ENCODE results near the gene OLFML1.

Gene OLFML1

DNA sequence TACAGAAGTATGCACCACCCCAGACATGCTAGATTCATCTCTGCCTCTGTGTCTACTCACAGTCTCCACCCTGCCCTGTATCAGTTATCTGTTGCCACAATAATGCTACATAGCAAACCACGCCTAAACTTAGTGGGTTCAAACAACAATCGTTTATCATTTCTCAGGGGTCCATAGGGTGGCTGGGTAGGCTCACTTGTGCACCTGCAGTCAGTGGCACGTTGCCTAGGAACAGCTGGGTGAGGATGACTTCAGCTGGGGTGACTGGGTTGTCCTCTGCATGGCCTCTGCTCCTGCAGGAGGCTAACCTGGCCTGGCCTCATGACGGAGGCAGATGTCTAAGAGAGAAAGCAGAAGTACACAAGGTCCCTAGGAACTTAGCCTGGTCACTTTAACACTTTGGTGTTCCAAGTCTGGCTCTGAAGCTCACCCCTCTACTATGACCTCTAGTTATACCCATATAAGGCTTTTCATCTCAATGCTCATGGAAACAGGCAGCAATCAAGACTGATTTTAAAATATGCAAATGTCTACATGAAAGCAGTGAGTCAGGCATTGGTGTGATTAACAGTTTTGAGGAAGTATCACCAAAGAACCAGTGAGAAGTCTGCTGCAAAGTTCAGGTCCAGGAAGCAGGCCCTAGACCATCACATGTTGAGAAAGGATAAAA, 10.7 kb downstream of the OLFML1 start:
- H3K27ac Mint-ChIP-seq = no peak overlapping the region
- H3K4me1 Mint-ChIP-seq = peaks cover 10% of the 10 kb centered on the region
- no peaks in the 10 kb centered on the region for H3K27me3 Mint-ChIP-seq (ENCODE audit: low read depth)
- TF ChIP-seq, protein P1, sequence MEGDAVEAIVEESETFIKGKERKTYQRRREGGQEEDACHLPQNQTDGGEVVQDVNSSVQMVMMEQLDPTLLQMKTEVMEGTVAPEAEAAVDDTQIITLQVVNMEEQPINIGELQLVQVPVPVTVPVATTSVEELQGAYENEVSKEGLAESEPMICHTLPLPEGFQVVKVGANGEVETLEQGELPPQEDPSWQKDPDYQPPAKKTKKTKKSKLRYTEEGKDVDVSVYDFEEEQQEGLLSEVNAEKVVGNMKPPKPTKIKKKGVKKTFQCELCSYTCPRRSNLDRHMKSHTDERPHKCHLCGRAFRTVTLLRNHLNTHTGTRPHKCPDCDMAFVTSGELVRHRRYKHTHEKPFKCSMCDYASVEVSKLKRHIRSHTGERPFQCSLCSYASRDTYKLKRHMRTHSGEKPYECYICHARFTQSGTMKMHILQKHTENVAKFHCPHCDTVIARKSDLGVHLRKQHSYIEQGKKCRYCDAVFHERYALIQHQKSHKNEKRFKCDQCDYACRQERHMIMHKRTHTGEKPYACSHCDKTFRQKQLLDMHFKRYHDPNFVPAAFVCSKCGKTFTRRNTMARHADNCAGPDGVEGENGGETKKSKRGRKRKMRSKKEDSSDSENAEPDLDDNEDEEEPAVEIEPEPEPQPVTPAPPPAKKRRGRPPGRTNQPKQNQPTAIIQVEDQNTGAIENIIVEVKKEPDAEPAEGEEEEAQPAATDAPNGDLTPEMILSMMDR (IDR thresholded peaks at IDR 0.05; ENCODE audit: unreplicated experiment in 3 of 3) = no peak
- peaks cover 4% of the 10 kb centered on the region for H3K36me3 Mint-ChIP-seq (ENCODE audit: low read depth)
- no peak overlapping the region for H3K4me3 Mint-ChIP-seq
- no peaks in the 10 kb centered on the region for H3K9me3 Mint-ChIP-seq

DNA sequence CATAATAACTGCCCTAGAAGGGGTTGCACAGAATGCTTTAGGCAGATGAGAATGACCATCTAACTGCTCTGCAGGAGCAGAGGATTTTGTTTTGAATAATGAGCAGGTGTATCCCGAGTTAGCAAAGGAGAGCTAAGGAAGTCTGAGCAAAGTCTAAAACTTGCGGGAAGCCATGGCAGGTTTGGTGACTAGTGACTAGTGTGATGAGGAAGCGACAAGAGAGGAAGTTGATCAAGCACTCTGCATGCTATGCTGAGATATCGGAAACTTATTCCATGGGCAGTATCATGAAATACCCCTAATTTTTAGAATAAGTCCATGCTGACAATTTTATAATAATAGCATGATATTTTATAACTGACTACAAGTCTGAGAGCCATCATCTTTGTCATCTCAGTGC, 12.9 kb downstream of the OLFML1 start:
- Mint-ChIP-seq H3K36me3 (ENCODE audit: low read depth) (peaks cover 4% of the 10 kb centered on the region), H3K27me3 (ENCODE audit: low read depth) (no peaks in the 10 kb centered on the region), H3K4me3 (no peak overlapping the region), H3K9me3 (no peaks in the 10 kb centered on the region), H3K4me1 (peaks cover 10% of the 10 kb centered on the region), H3K27ac (no peak overlapping the region)
- TF ChIP-seq, protein P1 (IDR thresholded peaks at IDR 0.05; ENCODE audit: unreplicated experiment in 3 of 3) = no peak

DNA sequence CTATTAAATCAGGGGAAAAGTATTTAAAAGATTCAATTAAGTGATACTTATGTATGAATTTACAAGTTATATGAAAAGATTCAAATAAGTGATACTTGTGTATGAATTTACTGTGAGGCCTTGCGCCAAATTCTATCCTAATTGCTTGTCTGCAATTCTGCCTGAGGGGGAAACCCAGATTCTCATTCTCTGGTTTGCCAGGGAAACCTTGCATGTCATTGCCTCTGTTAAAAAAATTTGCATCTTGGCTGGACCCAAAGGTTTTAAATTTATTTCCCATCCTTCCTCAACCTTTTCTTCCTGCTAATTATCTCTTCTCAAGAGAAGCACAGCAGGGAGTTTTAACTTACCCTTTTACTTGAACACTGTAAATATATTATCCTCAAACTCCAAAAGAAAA, 13.8 kb downstream of the OLFML1 start:
- H3K9me3 Mint-ChIP-seq = no peaks in the 10 kb centered on the region
- peaks cover 10% of the 10 kb centered on the region for H3K4me1 Mint-ChIP-seq
- H3K27me3 Mint-ChIP-seq (ENCODE audit: low read depth) = no peaks in the 10 kb centered on the region
- no peak overlapping the region for H3K4me3 Mint-ChIP-seq
- peak overlapping the region in 2 of 3 experiments; percentile 56 to 68 for H3K27ac Mint-ChIP-seq
- TF ChIP-seq, protein P1 (IDR thresholded peaks at IDR 0.05; ENCODE audit: unreplicated experiment in 3 of 3) = no peak
- H3K36me3 Mint-ChIP-seq (ENCODE audit: low read depth) = peaks cover 4% of the 10 kb centered on the region

DNA sequence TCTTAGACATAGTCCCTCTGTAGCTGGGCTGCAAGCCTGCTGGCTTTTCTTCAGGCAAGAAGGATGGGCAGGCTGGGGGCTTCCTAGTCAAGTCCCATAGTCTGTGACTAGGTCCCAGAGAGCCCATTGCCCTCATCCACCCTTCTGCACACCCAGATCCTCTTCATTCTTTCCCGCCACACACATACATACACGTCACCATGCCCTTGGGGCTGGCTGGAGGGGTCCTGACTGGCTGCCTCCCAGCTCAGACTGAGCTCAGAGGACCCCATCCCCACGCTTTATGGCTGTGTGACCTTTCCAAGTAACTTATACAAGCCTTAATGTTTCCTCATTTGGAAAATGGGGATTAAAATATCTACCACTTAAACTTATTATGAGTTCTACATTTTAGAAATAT, 14.9 kb downstream of the OLFML1 start:
- H3K4me1 Mint-ChIP-seq = peaks cover 10% of the 10 kb centered on the region
- H3K36me3 Mint-ChIP-seq (ENCODE audit: low read depth) = peaks cover 4% of the 10 kb centered on the region
- H3K27me3 Mint-ChIP-seq (ENCODE audit: low read depth) = no peaks in the 10 kb centered on the region
- H3K4me3 Mint-ChIP-seq = no peak overlapping the region
- no peak overlapping the region for H3K27ac Mint-ChIP-seq
- TF ChIP-seq, protein P1 (IDR thresholded peaks at IDR 0.05; ENCODE audit: unreplicated experiment in 3 of 3) = no peak
- H3K9me3 Mint-ChIP-seq = no peaks in the 10 kb centered on the region

DNA sequence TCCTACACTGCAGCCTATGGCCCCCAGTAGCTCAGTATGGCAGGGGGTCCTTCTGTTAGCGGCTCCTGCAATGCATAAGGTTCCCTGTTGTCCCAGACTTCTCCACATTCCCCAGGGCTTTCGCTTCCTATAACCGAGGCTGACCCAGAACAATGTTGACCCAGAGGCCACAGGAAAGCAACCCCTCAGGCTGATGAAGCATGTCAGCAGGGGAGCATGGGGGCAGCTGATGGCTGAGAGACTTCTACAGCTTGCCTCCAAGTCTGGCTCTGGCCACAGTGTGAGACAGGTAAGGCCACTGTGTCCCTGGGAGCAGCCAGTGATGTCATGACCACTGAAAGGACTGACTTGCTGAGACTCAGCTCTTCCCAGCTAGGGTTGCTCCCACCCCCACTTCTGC, 15.9 kb downstream of the OLFML1 start:
- Mint-ChIP-seq H3K9me3 (no peaks in the 10 kb centered on the region), H3K27me3 (ENCODE audit: low read depth) (no peaks in the 10 kb centered on the region), H3K27ac (no peak overlapping the region), H3K4me3 (no peak overlapping the region), H3K36me3 (ENCODE audit: low read depth) (no peaks in the 10 kb centered on the region), H3K4me1 (peaks cover 10% of the 10 kb centered on the region)
- TF ChIP-seq, protein P1 (IDR thresholded peaks at IDR 0.05; ENCODE audit: unreplicated experiment in 3 of 3) = no peak

DNA sequence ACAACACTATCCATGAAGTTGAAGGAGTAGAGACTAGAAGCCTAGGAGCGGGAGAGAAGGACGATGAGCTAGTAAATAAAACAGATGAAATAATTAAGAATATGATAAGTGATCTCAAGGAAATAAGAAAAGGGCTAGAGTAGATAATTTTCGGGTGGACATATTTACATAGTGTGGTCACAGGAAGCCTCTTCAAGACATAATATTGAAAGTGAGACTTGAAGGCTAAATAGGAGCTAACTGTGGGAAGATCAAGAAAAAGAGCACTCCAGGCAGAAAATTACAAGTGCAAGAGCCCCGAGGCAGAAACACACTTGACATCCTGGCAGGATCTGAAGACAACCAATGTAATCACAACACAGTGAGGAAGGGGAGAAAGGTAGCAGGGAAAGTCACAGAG, 16.6 kb downstream of the OLFML1 start:
- H3K9me3 Mint-ChIP-seq = no peaks in the 10 kb centered on the region
- H3K36me3 Mint-ChIP-seq (ENCODE audit: low read depth) = no peaks in the 10 kb centered on the region
- H3K27me3 Mint-ChIP-seq (ENCODE audit: low read depth) = no peaks in the 10 kb centered on the region
- no peak overlapping the region for H3K4me3 Mint-ChIP-seq
- H3K27ac Mint-ChIP-seq = no peak overlapping the region
- TF ChIP-seq, protein P1 (IDR thresholded peaks at IDR 0.05; ENCODE audit: unreplicated experiment in 3 of 3) = no peak
- peaks cover 10% of the 10 kb centered on the region for H3K4me1 Mint-ChIP-seq

All from nephron (organoid).